Right hindlimb (tissue), 1 donor: ENCODE measurements around the gene RPL37A.

Source experiments
- DNase-seq: peaks from one replicate; pipeline ENCODE4 v3.0.0-alpha.2; 2018

RPL37A gene

DNA sequence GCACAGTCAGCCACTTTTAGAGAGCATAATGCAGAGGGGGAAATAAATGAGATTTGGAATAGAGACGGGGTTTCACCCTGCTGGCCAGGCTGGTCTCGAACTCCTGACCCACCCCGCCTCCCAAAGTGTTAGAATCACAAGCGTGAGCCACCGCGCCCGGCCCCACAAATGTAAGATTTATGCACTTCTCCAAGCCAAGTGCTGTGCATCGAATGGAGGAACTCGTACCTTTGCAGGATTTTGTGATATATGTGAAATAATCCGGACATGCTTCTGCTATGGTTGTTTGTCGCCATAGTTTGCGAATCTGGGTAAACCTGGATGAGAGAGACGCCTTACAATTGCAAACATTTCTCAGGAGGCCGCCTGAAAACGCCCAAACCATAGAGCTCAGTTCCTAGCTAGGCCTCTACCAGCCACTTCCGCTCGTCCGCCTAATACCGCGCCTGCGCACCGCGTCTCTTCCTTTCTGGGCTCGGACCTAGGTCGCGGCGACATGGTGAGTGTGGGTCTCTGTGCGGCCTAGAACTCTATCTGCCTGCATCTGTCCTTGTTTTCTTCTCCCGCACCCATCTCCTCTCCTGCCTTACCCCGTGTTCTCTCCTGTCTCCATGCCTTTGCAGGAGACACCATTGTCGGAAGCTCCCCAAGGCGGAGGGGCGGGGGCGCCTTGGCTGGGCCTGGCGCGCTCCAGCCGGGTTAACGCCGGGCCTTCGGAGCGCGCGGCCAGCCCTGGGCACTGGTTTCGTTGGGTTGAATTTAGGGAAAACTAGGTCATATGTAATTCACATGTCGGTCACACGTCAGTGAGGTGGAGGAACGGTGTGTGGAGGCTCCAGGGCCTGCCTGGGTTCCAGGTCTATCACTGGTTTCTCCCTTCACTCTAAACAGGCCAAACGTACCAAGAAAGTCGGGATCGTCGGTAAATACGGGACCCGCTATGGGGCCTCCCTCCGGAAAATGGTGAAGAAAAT, at the start of gene RPL37A:
Gene RPL37A, plus strand, starts transcription at position 466 of the 974 bp plus-strand sequence. Its CDS starts 31 bp downstream, at position 497.
- peak; percentile 96 for DNase-seq

DNA sequence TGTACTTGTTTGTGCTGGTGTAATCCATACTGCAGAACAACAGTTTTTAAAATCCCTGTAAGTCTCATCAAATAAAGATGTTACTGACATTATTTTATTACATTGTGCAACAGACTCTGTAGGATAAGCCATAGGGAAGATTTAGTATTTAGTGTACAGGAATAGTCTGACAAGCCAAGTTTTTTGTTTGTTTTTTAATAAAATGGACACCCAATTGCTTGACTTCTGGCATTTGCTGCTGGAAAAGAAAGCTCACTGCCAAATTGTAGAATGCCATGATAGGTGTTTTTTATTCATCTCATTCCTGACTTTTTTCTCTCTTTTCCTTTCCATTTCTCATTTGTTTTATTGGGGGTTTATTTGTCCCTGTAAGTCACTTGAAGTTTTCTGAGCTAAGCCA, 48.3 kb upstream of the RPL37A start:
- no peak for DNase-seq

DNA sequence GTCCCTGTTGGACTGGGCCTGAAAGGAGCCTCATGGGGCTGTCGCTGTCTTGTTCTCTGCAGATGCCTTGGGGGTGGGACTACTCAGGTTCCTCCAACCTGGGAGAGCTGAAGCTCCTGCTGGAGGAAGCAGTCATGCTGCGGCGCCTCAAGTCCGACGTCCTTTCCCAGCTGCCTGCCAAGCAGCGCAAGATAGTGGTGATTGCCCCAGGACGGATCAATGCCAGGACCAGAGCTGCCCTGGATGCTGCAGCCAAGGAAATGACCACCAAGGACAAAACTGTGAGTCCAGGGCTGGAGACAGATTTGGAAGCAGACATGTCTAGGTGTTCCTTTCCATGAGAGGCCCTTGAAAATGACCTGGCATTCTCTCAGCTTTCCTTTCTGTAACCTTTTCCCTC, 47.9 kb upstream of the RPL37A start:
- no peak for DNase-seq

DNA sequence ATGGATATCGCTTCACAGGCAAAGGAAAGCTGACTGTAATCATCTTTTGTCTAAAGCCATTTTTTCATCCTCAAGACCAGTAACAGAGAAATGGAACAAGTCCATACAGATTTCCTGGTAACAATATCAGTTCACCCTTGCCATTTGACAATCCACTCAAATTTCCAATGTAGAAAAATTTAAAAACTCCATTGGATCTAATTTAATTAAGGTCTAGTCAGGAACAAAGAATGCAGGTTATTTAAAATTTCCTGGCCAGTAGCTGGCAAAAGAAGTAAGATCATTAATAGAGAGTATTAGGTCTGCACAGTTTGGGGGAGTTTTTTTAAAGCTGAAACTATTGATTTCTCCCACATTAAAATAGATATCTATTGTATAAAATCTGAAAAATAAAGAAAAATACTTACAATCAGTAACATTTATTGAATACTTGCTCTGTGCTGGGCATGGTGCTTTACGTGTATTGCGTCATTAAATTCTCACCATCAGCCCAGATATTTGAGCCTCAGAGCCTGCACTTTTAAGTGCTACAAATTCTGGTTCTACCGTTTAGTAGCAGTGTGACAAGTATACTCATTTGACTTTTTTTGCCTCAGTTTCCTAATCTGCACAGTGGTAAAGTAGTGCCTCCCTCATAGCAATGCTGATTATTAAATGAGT, 44.6 kb upstream of the RPL37A start:
- no peak for DNase-seq

DNA sequence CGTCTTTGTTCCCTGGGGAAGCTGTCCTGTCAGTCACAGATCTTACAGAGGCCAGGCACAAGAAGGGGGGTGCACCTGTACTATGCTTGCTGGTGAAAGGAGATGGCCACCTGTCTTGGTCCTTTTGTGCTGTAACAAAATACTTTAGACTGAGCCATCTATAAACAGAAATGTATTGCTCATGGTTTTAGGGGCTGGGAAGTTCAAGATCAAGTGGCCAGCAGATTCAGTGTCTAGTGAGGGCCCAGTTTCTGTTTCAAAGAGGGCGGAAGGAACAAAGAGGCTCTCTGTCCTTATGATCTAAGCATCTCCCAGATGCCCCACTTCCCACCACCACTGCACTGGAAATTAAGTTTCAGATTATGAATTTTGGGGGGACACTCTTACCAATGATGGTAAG, 35.5 kb upstream of the RPL37A start:
- DNase-seq = no peak

DNA sequence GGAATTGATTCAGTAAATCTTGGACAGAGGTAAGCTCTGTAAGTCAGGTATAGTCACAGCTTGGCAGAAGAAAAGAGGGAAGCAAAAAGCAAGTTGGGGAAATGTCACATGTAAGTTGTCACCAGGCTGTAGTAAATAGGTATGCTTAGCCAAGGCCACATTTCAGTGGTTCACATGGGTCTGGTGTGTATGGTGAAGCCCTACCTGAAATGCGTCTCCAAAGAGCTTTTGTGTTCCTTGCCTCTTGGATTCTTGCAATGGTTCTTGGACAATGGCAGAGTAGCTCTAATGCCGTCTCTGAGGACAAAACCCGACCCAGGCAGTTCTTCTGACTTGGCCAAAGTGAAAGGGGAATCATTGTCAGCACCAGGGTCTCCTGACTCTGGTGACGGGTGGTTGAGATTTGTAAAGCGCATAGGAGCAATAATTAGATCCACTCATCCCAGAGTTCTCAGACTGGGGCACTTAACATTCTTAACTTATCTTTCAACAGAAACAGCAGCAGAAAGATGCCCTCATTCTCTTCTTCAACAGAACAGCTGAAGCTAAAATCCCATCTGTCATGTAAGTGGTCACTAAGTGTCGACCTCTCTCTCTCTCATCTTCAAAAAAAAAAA, 34.4 kb upstream of the RPL37A start:
- no peak for DNase-seq

DNA sequence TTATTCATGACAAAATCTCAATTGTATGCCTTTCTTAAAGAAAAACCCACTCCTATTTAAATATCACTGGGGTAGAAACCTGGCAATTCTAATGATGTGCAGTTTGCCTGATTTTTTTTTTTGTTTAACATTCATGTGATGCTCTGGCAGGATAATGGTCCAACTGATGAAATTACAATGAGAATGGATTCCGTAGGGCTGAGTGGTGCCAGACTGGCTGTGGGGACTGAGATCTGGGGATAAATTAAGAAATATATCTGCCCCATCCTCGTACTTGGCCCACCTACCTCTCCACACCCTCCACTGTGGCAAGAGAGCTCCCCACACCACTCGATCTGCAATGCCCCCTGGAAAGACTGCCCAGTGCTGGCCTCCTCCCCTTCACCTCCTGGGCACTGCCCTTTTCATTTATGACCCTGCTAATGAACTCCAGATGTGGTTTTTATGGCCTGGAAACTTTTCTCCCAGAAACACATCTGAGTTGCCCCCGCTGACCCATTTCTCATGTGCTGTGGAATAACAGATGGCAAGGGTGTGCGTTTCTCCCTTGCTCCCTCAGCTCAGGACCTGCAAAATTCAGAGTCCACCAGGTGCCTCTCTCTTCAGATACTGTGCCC, 33.0 kb upstream of the RPL37A start:
- DNase-seq = no peak

DNA sequence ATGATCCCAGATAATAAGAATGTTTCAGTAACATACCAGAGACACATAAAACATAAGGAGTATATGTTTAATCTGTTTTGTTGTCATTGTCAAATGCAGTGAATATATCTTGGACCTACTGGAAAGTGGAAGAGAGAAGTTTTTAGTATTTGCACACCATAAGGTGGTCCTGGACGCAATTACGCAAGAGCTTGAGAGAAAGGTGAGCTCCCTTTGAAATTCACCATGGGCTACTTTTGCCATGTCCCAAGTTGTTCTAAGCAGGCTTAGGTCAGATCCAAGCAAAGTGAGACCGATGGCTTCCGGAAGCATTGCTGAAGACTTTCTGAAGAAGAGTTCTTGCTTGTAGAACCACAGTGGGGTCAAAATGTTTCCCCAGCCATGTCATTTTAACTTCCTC, 30.8 kb upstream of the RPL37A start:
- no peak for DNase-seq

DNA sequence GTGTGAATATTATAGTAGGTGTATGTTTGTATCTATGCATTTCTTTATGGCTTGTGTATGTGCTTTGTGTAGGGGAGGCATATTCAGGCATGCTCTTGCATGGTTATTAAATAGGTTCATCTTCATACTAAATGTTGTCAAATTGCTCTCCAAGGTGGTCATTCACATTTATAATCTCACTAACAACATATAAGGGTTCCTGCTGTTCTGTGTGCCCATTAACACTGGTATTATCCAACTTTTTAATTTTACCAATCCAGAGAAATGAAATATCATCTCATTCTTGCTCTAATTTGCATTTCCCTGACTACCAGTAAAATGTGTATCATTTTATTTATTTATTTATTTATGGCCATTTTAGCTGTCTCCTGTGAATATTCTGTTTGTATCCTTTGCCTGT, 29.0 kb upstream of the RPL37A start:
- no peak for DNase-seq

DNA sequence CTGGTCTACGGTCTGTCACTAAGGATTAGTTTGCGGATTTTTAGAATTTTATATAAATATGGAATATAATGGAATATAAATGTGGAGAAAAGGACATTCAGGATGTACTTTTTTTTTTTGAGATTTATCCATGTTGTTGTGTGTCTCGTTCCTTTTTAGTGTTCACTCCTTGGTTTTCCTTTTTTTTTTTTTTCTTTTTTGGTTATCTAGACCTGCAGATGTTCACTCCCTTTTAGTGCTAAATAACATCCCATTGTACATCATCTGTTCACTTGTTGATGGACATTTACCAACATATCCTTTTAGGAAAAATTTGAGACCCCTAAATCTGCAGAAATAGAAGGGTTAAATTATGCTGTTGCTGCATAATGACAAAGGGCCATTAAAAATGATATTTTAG, 25.5 kb upstream of the RPL37A start:
- DNase-seq = no peak

DNA sequence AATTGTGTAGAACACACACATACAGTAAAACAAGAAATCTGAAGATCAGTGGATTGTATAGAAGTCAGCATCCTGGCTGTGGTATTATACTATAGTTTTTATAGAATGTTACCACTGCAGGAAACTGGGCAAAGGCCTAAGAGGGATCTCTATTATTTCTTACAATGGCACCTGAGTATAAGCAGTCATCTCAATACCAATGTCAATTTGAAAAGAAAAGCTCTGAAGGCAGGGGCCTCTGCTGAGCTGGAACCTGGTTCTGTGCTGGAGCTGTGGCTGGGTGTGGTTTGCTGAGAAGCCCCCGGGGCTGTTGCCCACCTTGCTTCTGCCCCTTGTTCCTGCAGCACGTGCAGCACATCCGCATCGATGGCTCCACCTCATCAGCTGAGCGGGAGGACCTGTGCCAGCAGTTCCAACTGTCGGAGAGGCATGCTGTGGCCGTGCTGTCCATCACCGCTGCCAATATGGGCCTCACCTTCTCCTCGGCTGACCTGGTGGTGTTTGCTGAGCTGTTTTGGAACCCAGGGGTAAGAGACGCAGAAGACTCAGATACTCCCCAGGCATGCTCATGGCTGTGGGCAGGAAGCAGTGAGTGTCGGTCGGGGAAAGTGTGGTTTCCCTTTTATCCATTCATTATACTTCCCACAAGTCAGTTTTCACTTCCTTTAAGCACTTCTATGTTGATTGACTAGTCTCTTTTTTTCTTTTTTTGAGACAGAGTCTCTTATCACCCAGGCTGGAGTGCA, 23.5 kb upstream of the RPL37A start:
- no peak for DNase-seq

DNA sequence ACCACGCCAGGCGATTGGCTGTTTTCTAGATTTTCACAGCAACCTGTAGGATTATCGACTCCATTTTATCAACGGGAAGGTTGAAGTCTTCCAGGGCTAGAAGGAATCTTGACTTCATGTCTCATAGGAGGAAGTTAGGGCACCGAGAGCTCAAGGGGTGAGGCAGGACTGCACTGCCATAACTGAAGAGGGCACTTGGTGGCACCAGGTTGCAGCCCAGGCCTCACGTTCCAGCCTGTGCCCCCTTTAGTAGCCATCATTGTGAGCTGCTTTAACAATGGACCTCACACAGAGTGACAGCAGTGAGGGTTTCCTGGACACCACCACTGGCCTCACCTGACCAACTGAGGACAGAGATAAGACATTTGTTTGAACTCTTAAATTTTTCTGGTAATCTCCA, 22.9 kb upstream of the RPL37A start:
- DNase-seq = no peak

DNA sequence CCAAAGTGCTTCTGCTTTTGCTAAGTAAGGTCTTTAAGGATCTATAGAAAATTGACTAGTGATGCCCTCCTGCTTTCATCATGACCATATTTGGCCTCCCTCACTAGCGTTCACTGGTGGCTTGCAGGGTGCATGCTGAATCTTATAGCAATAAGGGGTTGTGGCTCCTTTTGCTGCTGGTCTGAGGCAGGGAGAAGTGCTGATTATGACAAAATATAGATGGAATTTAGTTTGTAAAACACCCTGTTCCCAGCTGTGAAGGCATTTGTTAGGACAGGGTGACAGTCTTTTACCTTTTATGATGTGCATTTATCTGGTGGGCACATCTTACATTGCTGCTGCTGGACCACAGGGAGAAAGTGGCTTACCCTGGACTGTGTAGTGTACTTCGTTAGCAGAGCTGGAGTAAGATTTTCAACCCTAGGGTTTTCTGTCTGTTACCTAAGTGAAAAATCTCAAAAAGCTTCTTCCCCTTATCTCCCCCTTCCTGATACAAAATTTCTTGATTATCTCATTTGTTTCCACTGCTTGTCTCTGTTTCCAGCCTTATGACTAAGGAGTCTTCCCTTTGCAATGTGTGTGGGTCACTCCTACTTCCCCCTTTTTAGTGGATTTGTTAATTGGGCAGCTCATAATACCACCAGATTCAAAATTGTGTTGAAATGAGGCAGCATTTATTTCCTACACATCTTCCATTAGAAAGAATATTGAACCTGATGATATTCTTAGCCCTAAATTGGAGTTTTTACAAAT, 21.2 kb upstream of the RPL37A start:
- no peak for DNase-seq

DNA sequence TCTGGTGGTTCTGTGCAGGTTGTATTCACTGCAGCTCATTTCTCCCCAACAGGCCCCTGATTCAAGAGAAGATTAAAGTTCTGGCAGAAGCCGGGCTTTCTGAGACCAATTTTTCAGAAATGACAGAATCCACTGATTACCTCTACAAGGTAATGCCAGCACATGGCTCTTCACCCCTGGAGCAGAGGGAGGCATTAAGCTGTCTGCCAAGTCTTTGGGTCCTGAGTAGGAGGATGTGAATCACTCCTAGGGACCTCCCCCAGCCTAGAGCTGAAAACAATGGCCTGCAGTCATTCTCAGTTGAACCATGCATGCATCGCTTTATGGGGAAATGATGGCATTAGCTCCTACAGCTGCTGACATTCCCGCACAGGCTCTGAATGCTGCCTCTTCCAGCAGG, 20.5 kb upstream of the RPL37A start:
- DNase-seq = no peak

DNA sequence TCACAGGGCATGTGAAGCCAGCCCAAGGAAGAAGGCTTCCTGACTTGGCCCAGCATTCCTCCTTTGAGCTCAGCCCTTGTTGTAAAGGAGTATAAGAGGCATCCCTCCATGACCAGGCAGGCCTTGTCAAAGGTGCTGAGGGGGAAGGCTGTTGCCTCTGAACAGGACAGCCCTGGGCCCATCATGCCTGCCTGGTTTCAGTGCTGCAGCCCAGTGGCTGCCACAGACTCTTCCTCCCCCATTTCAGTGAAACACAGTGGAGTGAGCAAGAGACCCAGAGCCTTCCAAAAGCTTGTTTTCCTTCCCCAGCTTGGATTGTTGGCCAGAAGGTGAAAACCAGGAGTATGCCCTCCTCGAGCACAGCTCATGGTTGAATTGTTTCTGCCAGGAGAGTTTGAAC, 19.9 kb upstream of the RPL37A start:
- DNase-seq = no peak

DNA sequence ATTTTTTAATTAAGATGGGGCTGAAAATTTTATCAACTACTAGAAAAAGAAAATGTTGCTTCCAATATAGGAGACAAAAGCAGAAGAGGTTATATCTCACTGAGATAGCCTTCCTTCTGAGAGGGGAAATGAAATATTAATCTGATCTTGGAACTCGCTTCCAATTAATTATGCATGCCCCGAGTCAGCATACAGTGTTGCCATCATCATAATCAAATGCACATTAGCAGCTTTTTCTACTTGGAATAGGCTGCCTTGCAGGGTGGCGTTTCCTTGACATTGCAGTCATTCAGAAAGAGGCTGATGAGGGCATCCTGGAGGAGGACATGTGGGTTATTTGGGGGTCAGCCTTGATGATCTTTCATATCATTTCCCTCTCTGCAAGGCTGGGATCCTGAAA, 18.4 kb upstream of the RPL37A start:
- DNase-seq = no peak

DNA sequence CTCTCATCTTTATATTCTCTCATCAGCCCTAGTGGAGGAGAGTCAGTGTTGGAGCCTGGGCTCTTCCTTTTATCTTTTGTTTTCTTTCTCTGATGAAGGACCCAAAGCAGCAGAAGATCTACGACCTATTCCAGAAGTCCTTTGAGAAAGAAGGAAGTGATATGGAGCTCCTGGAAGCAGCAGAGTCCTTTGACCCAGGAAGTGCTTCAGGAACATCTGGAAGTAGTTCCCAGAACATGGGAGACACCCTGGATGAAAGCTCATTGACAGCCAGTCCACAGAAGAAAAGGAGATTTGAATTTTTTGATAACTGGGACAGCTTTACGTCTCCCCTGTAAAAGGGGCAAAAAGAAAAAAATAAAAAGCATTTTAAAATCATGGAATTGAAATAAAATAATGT, 16.0 kb upstream of the RPL37A start:
- DNase-seq = no peak

DNA sequence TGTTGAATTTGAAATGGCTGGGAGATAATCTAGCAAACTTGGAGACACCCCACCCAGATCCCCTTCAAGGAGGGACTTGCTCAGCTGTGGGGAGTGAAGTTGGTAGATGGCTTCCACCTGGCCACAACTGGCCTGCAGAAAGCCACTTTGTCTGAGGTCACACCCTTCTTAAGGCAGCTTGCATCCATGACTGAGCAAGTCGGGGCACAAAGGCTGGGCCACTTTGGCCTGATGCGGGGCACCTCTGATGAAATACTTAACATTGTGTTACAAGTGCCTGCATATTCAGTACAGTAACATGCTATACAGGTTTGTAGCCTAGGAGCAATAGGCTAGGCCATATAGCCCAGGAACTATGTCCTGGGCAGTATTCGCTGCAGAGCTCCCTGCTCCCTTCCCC, 13.4 kb upstream of the RPL37A start:
- DNase-seq = no peak

DNA sequence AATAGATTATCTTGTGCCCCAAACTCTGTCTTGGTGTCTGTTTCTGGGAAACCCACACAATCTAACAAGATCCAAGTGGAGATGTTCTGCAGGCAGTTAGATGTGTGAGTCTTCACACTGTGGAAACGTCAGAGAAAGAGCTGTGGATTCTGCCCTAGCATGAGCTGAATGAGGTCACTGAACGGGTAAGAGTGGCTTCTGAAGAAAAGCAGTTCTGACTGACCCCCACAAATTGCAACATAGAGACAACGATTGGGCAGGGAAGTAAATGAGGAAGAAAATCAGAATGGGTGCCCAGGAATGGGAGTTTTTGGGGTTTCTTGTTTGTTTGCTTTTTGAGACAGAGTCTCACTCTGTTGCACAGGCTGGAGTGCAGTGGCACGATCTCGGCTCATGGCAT, 12.9 kb upstream of the RPL37A start:
- no peak for DNase-seq

DNA sequence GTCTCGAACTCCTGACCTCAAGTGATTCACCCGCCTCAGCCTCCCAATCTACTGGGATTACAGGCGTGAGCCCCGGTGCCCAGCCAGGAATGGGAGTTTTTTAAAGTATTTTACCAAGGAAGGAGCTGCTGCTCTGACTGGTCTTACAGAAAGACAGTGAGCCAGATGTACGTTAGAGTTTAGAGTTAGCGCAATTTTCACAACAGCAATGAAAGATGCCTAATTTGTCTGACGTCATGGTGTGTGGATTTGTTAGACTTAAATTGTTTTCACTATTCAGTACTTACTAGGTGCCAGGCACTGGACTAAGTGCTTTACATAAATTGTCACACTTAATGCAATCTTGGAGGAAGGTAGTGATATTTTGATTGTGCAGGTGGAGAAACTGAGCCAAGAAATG, 12.4 kb upstream of the RPL37A start:
- no peak for DNase-seq

DNA sequence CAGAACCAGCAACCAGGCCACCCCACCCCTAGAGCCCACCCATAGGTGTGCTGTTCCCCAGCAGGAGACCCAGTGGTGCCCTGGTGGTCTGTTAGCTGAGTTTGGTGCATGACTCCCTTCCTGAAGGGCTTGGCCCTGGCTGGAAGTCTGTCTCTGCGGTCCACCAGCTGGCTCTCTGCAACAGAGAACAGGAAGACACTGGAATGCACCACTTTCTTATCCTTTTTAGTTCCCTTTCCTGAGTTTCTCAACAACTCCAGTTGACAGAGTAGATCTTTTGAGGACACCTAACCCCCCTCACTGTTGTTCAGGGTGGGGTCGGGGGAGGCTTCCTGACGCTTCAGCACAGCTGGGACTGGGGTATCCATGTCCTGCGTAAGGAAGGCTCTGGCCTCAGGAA, 11.9 kb upstream of the RPL37A start:
- no peak for DNase-seq

DNA sequence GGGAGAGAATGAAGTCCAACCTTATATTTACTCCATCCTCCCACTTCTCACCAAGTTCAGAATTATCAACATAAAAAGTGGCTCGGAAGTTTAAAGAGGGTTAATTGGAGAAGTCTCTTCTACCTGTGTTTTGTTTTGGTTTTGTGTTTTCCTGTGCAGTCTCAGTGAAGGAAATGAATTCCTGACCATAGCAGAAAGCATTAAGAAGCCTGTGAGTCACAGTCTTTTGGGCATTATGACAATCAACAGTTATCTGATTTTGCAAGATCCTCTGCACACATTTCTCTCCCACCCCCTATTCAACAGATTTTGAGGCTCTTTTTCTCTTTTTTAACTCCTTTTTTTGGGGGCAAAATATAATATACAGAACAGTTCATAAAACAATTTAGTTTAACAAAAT, 8.6 kb upstream of the RPL37A start:
- no peak for DNase-seq
